Neural cell (in vitro differentiated cells): ENCODE measurements around the gene C22orf15. TPM values are rescaled to one million over a fixed set of nuclear protein-coding genes. Genes with fewer than 3 reads are reported as not detected.

ENCODE experiments used
- H2AFZ ChIP-seq: fragments of 200-600, 300-800 bp; sonication (generic), shearing (Covaris generic); 2 replicates; pipeline ENCODE4 v1.6.0; 2014; ENCODE audit warnings: low read depth, mild to moderate bottlenecking, antibody characterized with exemption, low read length, moderate library complexity
- H3F3A ChIP-seq: fragments of 200-600 bp; shearing (Covaris generic); 2 replicates; pipeline ENCODE4 v1.6.1; 2016; ENCODE audit warnings: mild to moderate bottlenecking, moderate library complexity, mixed read lengths, antibody characterized with exemption, low read length; ENCODE audit not compliant: insufficient read depth, poor library complexity, severe bottlenecking
- H3K27ac ChIP-seq: fragments of 200-600, 300-800 bp; sonication (generic), shearing (Covaris generic); 2 replicates; pipeline ENCODE4 v1.5.1; 2014; ENCODE audit warnings: mild to moderate bottlenecking, low read length, moderate library complexity
- H3K27me3 ChIP-seq: fragments of 300-800, 200-600 bp; sonication (generic), shearing (Covaris generic); 2 replicates; pipeline ENCODE4 v1.6.0; 2014; ENCODE audit warnings: mild to moderate bottlenecking, low read depth, low read length, moderate library complexity; ENCODE audit not compliant: insufficient read depth
- H3K36me3 ChIP-seq: fragments of 300-800, 200-600 bp; sonication (generic), shearing (Covaris generic); 2 replicates; pipeline ENCODE4 v1.5.1; 2014; ENCODE audit warnings: mild to moderate bottlenecking, antibody characterized with exemption, low read length, moderate library complexity; ENCODE audit not compliant: insufficient read depth
- H3K4me2 ChIP-seq: fragments of 300-800, 200-600 bp; sonication (generic), shearing (Covaris generic); 2 replicates; pipeline ENCODE4 v1.6.0; 2014; ENCODE audit warnings: mild to moderate bottlenecking, low read length
- H3K4me3 ChIP-seq: fragments of 300-800, 200-600 bp; sonication (generic), shearing (Covaris generic); 2 replicates; pipeline ENCODE4 v1.5.1; 2014; ENCODE audit warnings: mild to moderate bottlenecking, low read length, moderate library complexity
- H3K79me2 ChIP-seq: fragments of 200-600 bp; shearing (Covaris generic); replicated peaks from 2 replicates; pipeline ENCODE4 v1.6.0; 2014; ENCODE audit warnings: mild to moderate bottlenecking, low read length, moderate library complexity; ENCODE audit not compliant: insufficient read depth
- H3K9ac ChIP-seq: fragments of 300-800, 200-600 bp; sonication (generic), shearing (Covaris generic); 2 replicates; pipeline ENCODE4 v1.6.1; 2016; ENCODE audit warnings: mild to moderate bottlenecking, low read length, mixed read lengths
- H3K9me2 ChIP-seq: fragments of 200-600 bp; shearing (Covaris generic); 2 replicates; pipeline ENCODE4 v1.6.1; 2016; ENCODE audit warnings: mild to moderate bottlenecking, low read length, mixed read lengths; ENCODE audit not compliant: insufficient read depth
- H3K9me3 ChIP-seq: fragments of 200-600, 300-800 bp; sonication (generic), shearing (Covaris generic); 2 replicates; pipeline ENCODE4 v1.6.1; 2016; ENCODE audit warnings: mild to moderate bottlenecking, mixed run types, low read length, moderate library complexity, mixed read lengths
- H4K20me1 ChIP-seq: fragments of 200-600 bp; shearing (Covaris generic); 2 replicates; pipeline ENCODE4 v1.6.1; 2016; ENCODE audit warnings: mild to moderate bottlenecking, mixed run types; ENCODE audit not compliant: insufficient read depth
- CTCF ChIP-seq: fragments of 450-650 bp; IDR thresholded peaks from 2 replicates; pipeline ENCODE4 v1.5.1; 2014; ENCODE audit warnings: antibody characterized with exemption, mild to moderate bottlenecking, moderate library complexity; ENCODE audit not compliant: poor library complexity, severe bottlenecking
- EP300 ChIP-seq: fragments of 450-650 bp; conservative IDR thresholded peaks from 2 replicates; pipeline ENCODE4 v1.6.1; 2014; ENCODE audit warnings: antibody characterized with exemption, mild to moderate bottlenecking, moderate library complexity; ENCODE audit not compliant: poor library complexity, severe bottlenecking
- EZH2 ChIP-seq: fragments of 200-600, 300-800 bp; shearing (Covaris generic), sonication (generic); IDR thresholded peaks from 2 replicates; pipeline ENCODE4 v1.6.1; 2014; ENCODE audit warnings: antibody characterized with exemption, low read length, borderline replicate concordance, mild to moderate bottlenecking; ENCODE audit not compliant: insufficient read depth, poor library complexity, severe bottlenecking
- MXI1 ChIP-seq: fragments of 450-650 bp; conservative IDR thresholded peaks from 2 replicates; pipeline ENCODE4 v1.6.1; 2014; ENCODE audit warnings: antibody characterized with exemption, mild to moderate bottlenecking; ENCODE audit not compliant: poor library complexity, severe bottlenecking
- POLR2AphosphoS5 ChIP-seq: IDR thresholded peaks from 2 replicates; pipeline ENCODE4 v1.6.1; 2012
- REST ChIP-seq: IDR thresholded peaks from 2 replicates; pipeline ENCODE4 v1.6.1; 2012; ENCODE audit warnings: borderline replicate concordance
- SMC3 ChIP-seq: fragments of 450-650 bp; conservative IDR thresholded peaks from 2 replicates; pipeline ENCODE4 v1.6.1; 2014; ENCODE audit warnings: antibody characterized with exemption, mild to moderate bottlenecking, moderate library complexity; ENCODE audit not compliant: poor library complexity
- TAF1 ChIP-seq: IDR thresholded peaks from 2 replicates; pipeline ENCODE4 v1.6.1; 2012; ENCODE audit warnings: low read depth
- polyA plus RNA-seq: library from polyadenylated mRNA; depleted of rRNA; stranded (reverse); fragments of >200 nt; gene quantifications from 2 replicates; pipeline ENCODE4 v1.2.3, GENCODE V29; 2014

Gene C22orf15
- polyA plus RNA-seq, 1 donor from 2014 or later, result not detected

- H2AFZ ChIP-seq, result no peak overlapping the region
- H3K27ac ChIP-seq, result no peak overlapping the region
- H3K27me3 ChIP-seq, result no peaks in the 10 kb centered on the region
- H3K36me3 ChIP-seq, result no peaks in the 10 kb centered on the region
- H3K4me2 ChIP-seq, result no peak overlapping the region
- H3K4me3 ChIP-seq, result no peak overlapping the region
- no peak overlapping the region for H3K9ac ChIP-seq
- no peaks in the 10 kb centered on the region for H3K79me2 ChIP-seq
- TF ChIP-seq MXI1, result no peak
- no peak for TF ChIP-seq EP300
- TF ChIP-seq CTCF, result no peak
- no peak for TF ChIP-seq REST
- no peak for TF ChIP-seq POLR2AphosphoS5
- TF ChIP-seq EZH2, result no peak
- no peak for TF ChIP-seq SMC3
- no peaks in the 10 kb centered on the region for H3F3A ChIP-seq
- H3K9me3 ChIP-seq, result no peaks in the 10 kb centered on the region
- H3K9me2 ChIP-seq, result no peaks in the 10 kb centered on the region
- H4K20me1 ChIP-seq, result no peaks in the 10 kb centered on the region
Observed at GRCh38 chr22:23779731-23780130, 16.9 kb downstream of the C22orf15 start.

GRCh38 chr22:23780146-23780748 lies 17.5 kb downstream of the C22orf15 start:
- Histone ChIP-seq H3K27ac (no peak overlapping the region), H3K9me3 (no peaks in the 10 kb centered on the region), H4K20me1 (no peaks in the 10 kb centered on the region)

More at GRCh38 chr22:23780146-23780748, 17.5 kb downstream of the C22orf15 start:
- H3K79me2 ChIP-seq, result no peaks in the 10 kb centered on the region
- H3K4me2 ChIP-seq, result no peak overlapping the region
- H3K36me3 ChIP-seq, result no peaks in the 10 kb centered on the region
- H3K4me3 ChIP-seq, result no peak overlapping the region
- H2AFZ ChIP-seq, result no peak overlapping the region
- no peaks in the 10 kb centered on the region for H3K9me2 ChIP-seq
- no peaks in the 10 kb centered on the region for H3F3A ChIP-seq
- TF ChIP-seq CTCF, result no peak
- TF ChIP-seq TAF1, result no peak
- no peak for TF ChIP-seq EP300
- no peaks in the 10 kb centered on the region for H3K27me3 ChIP-seq
- no peak overlapping the region for H3K9ac ChIP-seq
